Stomach (tissue), 9 donors: ENCODE measurements around the gene VRTN. TPM values are rescaled to one million over a fixed set of nuclear protein-coding genes. Genes with fewer than 3 reads are reported as not detected.

ENCODE experiments used
- DNase-seq, 2 donors: peaks; one replicate each; pipeline versions ENCODE4 v3.0.0 to v3.0.0-alpha.2; 2013 to 2019
- H3K27ac ChIP-seq, 5 donors: fragments of 200-600 bp in 4 of 5; sonication (generic) in 4 of 5; one replicate each; pipeline ENCODE4 v1.5.1; 2013 to 2019; ENCODE audit warnings: mild to moderate bottlenecking in 1 of 5, moderate library complexity in 1 of 5
- H3K27me3 ChIP-seq, 3 donors: fragments of 200-600 bp; sonication (generic); one replicate each; pipeline ENCODE4 v1.5.1; 2017 to 2019; ENCODE audit warnings: mixed run types in 1 of 3
- H3K36me3 ChIP-seq, 4 donors: fragments of 200-600 bp; sonication (generic); 1 replicate in 3 of 4; 2 replicates in 1 of 4; pipeline ENCODE4 v1.5.1; 2016 to 2019
- H3K4me1 ChIP-seq, 4 donors: fragments of 200-600 bp; sonication (generic); one replicate each; pipeline ENCODE4 v1.5.1; 2016 to 2019
- H3K4me3 ChIP-seq, 4 donors: fragments of 200-600 bp; sonication (generic) in 3 of 4; one replicate each; pipeline ENCODE4 v1.5.1; 2016 to 2019; ENCODE audit warnings: mild to moderate bottlenecking in 1 of 4
- H3K9me3 ChIP-seq, 4 donors: fragments of 200-600 bp; sonication (generic); one replicate each; pipeline ENCODE4 v1.5.1; 2016 to 2019
- EP300 ChIP-seq: sonication (generic); formaldehyde crosslinking; IDR thresholded peaks from one replicate; pipeline ENCODE4 v1.6.1; 2017; ENCODE audit warnings: antibody characterized with exemption
- POLR2A ChIP-seq, 4 donors: fragments of 450-650 bp; IDR thresholded peaks; one replicate each; pipeline ENCODE4 v1.6.1; 2016; ENCODE audit warnings: antibody characterized with exemption in 4 of 4, control low read depth in 2 of 4, mild to moderate bottlenecking in 1 of 4, moderate library complexity in 1 of 4
- POLR2AphosphoS5 ChIP-seq, 3 donors: sonication (generic); formaldehyde crosslinking; IDR thresholded peaks; one replicate each; pipeline ENCODE4 v1.6.1; 2016; ENCODE audit warnings: antibody characterized with exemption in 3 of 3
- WGBS, 5 donors: extraction: QIAGEN DNeasy Blood & Tissue Kit in 3 of 5; methylation state at CpG; one replicate each; pipeline versions ENCODE4 v1.1.5 to v1.1.7; 2013 to 2018; 5-methylcytosine and 5-hydroxymethylcytosine counted together
- intact Hi-C: fragments of 100-400 bp; cut with DNase I; formaldehyde crosslinking; loops from one replicate; pipeline ENCODE4 v1.15.1; 2023; ENCODE audit warnings: low total_unique reads
- polyA plus RNA-seq, 3 donors: library from polyadenylated mRNA; stranded (reverse); fragments of 200-250 nt; gene quantifications; one replicate each; pipeline ENCODE4 v1.2.3, GENCODE V29; 2013
- total RNA-seq, 5 donors: library from RNA; depleted of rRNA; stranded (reverse); fragments of >200 nt; gene quantifications; one replicate each; pipeline versions ENCODE4 v1.1.0 to v1.2.3, GENCODE V29; 2014 to 2016
- TF ChIP-seq, protein P1 (sequence below), 7 experiments: fragments of 450-650 bp in 4 of 7; fragments of 200-600 bp in 3 of 7; sonication (generic) in 3 of 7; IDR thresholded peaks; one replicate each; pipeline ENCODE4 v1.5.1; 2016 to 2019; ENCODE audit warnings: antibody characterized with exemption in 7 of 7, control low read depth in 2 of 7, mild to moderate bottlenecking in 1 of 7
- donor health status: healthy with polysubstance abuse.
- donor health status: Bipolar disorder and iron deficiency.
- donor health status: healthy.

Gene VRTN
- total and polyA plus RNA-seq, 8 donors = not detected

GRCh38 chr14:74313601-74314000 lies 34.7 kb upstream of the VRTN start:
- WGBS, 5 donors = 70 to 80% (median 72%) methylated on average over 5 of the region's 5 CpGs
- Histone ChIP-seq H3K27me3 (peaks cover 0 to 5% (median 0%) of the 10 kb centered on the region in 3 donors), H3K9me3 (no peaks in the 10 kb centered on the region), H3K4me1 (no peaks in the 10 kb centered on the region), H3K36me3 (no peaks in the 10 kb centered on the region), H3K4me3 (no peak overlapping the region), H3K27ac (no peak overlapping the region)
- intact Hi-C loops = no loop called here
- TF ChIP-seq POLR2A (IDR thresholded peaks at IDR 0.05) (no peak), EP300 (no peak), POLR2AphosphoS5 (IDR thresholded peaks at IDR 0.05) (no peak)
- TF ChIP-seq, protein P1, sequence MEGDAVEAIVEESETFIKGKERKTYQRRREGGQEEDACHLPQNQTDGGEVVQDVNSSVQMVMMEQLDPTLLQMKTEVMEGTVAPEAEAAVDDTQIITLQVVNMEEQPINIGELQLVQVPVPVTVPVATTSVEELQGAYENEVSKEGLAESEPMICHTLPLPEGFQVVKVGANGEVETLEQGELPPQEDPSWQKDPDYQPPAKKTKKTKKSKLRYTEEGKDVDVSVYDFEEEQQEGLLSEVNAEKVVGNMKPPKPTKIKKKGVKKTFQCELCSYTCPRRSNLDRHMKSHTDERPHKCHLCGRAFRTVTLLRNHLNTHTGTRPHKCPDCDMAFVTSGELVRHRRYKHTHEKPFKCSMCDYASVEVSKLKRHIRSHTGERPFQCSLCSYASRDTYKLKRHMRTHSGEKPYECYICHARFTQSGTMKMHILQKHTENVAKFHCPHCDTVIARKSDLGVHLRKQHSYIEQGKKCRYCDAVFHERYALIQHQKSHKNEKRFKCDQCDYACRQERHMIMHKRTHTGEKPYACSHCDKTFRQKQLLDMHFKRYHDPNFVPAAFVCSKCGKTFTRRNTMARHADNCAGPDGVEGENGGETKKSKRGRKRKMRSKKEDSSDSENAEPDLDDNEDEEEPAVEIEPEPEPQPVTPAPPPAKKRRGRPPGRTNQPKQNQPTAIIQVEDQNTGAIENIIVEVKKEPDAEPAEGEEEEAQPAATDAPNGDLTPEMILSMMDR (IDR thresholded peaks at IDR 0.05) = no peak
- DNase-seq = no peak

- no peaks in the 10 kb centered on the region for H3K4me1 ChIP-seq
- WGBS, 5 donors = 85 to 97% (median 90%) methylated on average over 4 of the region's 4 CpGs
- no peak overlapping the region for H3K27ac ChIP-seq
- intact Hi-C loops = no loop called here
- no peak overlapping the region for H3K4me3 ChIP-seq
- H3K9me3 ChIP-seq = no peaks in the 10 kb centered on the region
- TF ChIP-seq, protein P1 (IDR thresholded peaks at IDR 0.05) = no peak
- TF ChIP-seq EP300 (no peak), POLR2A (IDR thresholded peaks at IDR 0.05) (no peak), POLR2AphosphoS5 (IDR thresholded peaks at IDR 0.05) (no peak)
- peaks cover 0 to 5% (median 0%) of the 10 kb centered on the region in 3 donors for H3K27me3 ChIP-seq
- no peaks in the 10 kb centered on the region for H3K36me3 ChIP-seq
- no peak for DNase-seq
These were observed 33.7 kb upstream of the VRTN start for GRCh38 chr14:74314576-74314975.

GRCh38 chr14:74324931-74325361 lies 23.3 kb upstream of the VRTN start:
- WGBS, 5 donors = 52 to 68% (median 56%) methylated on average over 3 of the region's 3 CpGs

GRCh38 chr14:74325446-74325845 lies 22.8 kb upstream of the VRTN start:
- WGBS, 5 donors = 74 to 80% (median 77%) methylated on average over 3 of the region's 3 CpGs
- no peak overlapping the region for H3K4me3 ChIP-seq
- DNase-seq = no peak

More at GRCh38 chr14:74324931-74325361, 23.3 kb upstream of the VRTN start:
- intact Hi-C loops = no loop called here
- TF ChIP-seq POLR2A (IDR thresholded peaks at IDR 0.05) = no peak
- no peak for TF ChIP-seq POLR2AphosphoS5 (IDR thresholded peaks at IDR 0.05)
- TF ChIP-seq EP300 = no peak
- TF ChIP-seq, protein P1 (IDR thresholded peaks at IDR 0.05) = peak in 5 of 7 experiments; percentile 27 to 51 (median 36)
- peak in 1 of 2 donors; percentile 59 for DNase-seq
- Histone ChIP-seq H3K36me3 (no peaks in the 10 kb centered on the region), H3K27ac (no peak overlapping the region), H3K27me3 (peaks cover 0 to 15% (median 0%) of the 10 kb centered on the region in 3 donors), H3K4me1 (no peaks in the 10 kb centered on the region), H3K9me3 (no peaks in the 10 kb centered on the region), H3K4me3 (no peak overlapping the region)

More at GRCh38 chr14:74325446-74325845, 22.8 kb upstream of the VRTN start:
- Histone ChIP-seq H3K4me1 (no peaks in the 10 kb centered on the region), H3K36me3 (no peaks in the 10 kb centered on the region), H3K9me3 (no peaks in the 10 kb centered on the region), H3K27ac (no peak overlapping the region), H3K27me3 (peaks cover 0 to 15% (median 0%) of the 10 kb centered on the region in 3 donors)
- no peak for TF ChIP-seq EP300
- TF ChIP-seq, protein P1 (IDR thresholded peaks at IDR 0.05) = no peak
- TF ChIP-seq POLR2A (IDR thresholded peaks at IDR 0.05) = no peak
- no peak for TF ChIP-seq POLR2AphosphoS5 (IDR thresholded peaks at IDR 0.05)
- intact Hi-C loops = no loop called here
